GM18867 (cell line): ENCODE measurements around the gene SNX10.
"Not testable (repeated sequence)": the region's sequence is repeated elsewhere in the genome, so short reads cannot be mapped to it uniquely, and the experiment has no call there.

Experiments
- ATAC-seq: cut with Tn5 transposase; IDR thresholded peaks from one replicate; pipeline ENCODE4 v1.9.1; 2021; ENCODE audit warnings: mild to moderate bottlenecking, moderate library complexity; ENCODE audit not compliant: unreplicated experiment

The SNX10 gene

GRCh38 chr7:26291699-26292538 lies at the start of gene SNX10:
Gene SNX10 (plus strand): TSS chr7:26291862. CDS start chr7:26346443, 54,581 bp downstream.
- peak; percentile 79 for ATAC-seq

GRCh38 chr7:26245150-26245549 lies 46.5 kb upstream of the SNX10 start:
- no peak for ATAC-seq

- no peak for ATAC-seq
These were observed 41.4 kb upstream of the SNX10 start for GRCh38 chr7:26250239-26250638.

- not testable (repeated sequence) for ATAC-seq
These were observed 29.8 kb upstream of the SNX10 start for GRCh38 chr7:26261866-26262265.

GRCh38 chr7:26265065-26265464 lies 26.6 kb upstream of the SNX10 start:
- no peak for ATAC-seq

GRCh38 chr7:26265499-26266075 lies 26.1 kb upstream of the SNX10 start:
- ATAC-seq, result no peak

GRCh38 chr7:26267601-26268166 lies 24.0 kb upstream of the SNX10 start:
- ATAC-seq, result no peak

- no peak for ATAC-seq
These were observed 16.4 kb upstream of the SNX10 start for GRCh38 chr7:26275213-26275612.

GRCh38 chr7:26278770-26279169 lies 12.9 kb upstream of the SNX10 start:
- no peak for ATAC-seq

GRCh38 chr7:26279405-26279804 lies 12.3 kb upstream of the SNX10 start:
- no peak for ATAC-seq

GRCh38 chr7:26280097-26280496 lies 11.6 kb upstream of the SNX10 start:
- ATAC-seq, result no peak

- no peak for ATAC-seq
These were observed 10.9 kb upstream of the SNX10 start for GRCh38 chr7:26280723-26281122.

- no peak for ATAC-seq
These were observed 7.2 kb upstream of the SNX10 start for GRCh38 chr7:26284477-26284876.

- ATAC-seq, result peak; percentile 75
These were observed 6.5 kb upstream of the SNX10 start for GRCh38 chr7:26284995-26285632.

GRCh38 chr7:26286157-26286556 lies 5.5 kb upstream of the SNX10 start:
- no peak for ATAC-seq

- not testable (repeated sequence) for ATAC-seq
These were observed 3.5 kb upstream of the SNX10 start for GRCh38 chr7:26288126-26288525.

- ATAC-seq, result no peak
These were observed 411 bp upstream of the SNX10 start for GRCh38 chr7:26291251-26291650.

GRCh38 chr7:26292768-26293560 lies 1.3 kb downstream of the SNX10 start:
- ATAC-seq, result no peak

- ATAC-seq, result peak; percentile 80
These were observed 2.1 kb downstream of the SNX10 start for GRCh38 chr7:26293569-26294308.

- ATAC-seq, result no peak
These were observed 3.4 kb downstream of the SNX10 start for GRCh38 chr7:26295015-26295414.
